ENCODE data around the gene ADAMTS17.

DNA sequence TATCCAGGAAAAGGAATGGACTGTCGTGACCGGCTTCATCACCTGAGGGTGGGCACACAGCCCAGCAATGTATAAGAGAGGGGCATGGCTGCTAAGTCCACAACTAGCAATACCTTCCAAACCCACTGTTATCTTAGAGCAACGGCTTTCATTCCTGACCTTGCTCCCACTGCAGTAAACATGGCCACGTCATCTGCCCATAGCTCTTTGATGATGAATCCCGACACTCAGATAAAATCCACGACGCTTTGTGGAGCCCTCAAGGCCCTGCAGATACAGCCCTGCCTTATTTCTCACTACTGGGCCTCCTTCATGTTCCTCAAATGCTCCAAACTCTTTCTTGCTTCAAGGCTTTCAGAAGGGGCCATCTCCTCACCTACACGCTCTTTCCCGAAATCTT lies 114.0 kb downstream of the ADAMTS17 start:
- TF ChIP-seq, protein P1, sequence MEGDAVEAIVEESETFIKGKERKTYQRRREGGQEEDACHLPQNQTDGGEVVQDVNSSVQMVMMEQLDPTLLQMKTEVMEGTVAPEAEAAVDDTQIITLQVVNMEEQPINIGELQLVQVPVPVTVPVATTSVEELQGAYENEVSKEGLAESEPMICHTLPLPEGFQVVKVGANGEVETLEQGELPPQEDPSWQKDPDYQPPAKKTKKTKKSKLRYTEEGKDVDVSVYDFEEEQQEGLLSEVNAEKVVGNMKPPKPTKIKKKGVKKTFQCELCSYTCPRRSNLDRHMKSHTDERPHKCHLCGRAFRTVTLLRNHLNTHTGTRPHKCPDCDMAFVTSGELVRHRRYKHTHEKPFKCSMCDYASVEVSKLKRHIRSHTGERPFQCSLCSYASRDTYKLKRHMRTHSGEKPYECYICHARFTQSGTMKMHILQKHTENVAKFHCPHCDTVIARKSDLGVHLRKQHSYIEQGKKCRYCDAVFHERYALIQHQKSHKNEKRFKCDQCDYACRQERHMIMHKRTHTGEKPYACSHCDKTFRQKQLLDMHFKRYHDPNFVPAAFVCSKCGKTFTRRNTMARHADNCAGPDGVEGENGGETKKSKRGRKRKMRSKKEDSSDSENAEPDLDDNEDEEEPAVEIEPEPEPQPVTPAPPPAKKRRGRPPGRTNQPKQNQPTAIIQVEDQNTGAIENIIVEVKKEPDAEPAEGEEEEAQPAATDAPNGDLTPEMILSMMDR (IDR thresholded peaks at IDR 0.05): no peak
- TF ChIP-seq POLR2A (IDR thresholded peaks at IDR 0.05): no peak
